ENCODE measurements around the gene MMP14.

- TF ChIP-seq CTCF (IDR thresholded peaks at IDR 0.05): no peak
- TF ChIP-seq EP300 (IDR thresholded peaks at IDR 0.05): no peak
Measured at GRCh38 chr14:22884076-22884737, 47.8 kb downstream of the MMP14 start.

Measured in sigmoid colon (tissue), 4 donors.